ENCODE measurements around the gene DOK6. TPM values are rescaled to one million over a fixed set of nuclear protein-coding genes. Genes with fewer than 3 reads are reported as not detected.

DOK6 gene
- total and polyA plus RNA-seq, 9 of the 15 experiments (the other 6 are each of a cell fraction or from before 2014, with no cell fraction given) = not detected

DNA sequence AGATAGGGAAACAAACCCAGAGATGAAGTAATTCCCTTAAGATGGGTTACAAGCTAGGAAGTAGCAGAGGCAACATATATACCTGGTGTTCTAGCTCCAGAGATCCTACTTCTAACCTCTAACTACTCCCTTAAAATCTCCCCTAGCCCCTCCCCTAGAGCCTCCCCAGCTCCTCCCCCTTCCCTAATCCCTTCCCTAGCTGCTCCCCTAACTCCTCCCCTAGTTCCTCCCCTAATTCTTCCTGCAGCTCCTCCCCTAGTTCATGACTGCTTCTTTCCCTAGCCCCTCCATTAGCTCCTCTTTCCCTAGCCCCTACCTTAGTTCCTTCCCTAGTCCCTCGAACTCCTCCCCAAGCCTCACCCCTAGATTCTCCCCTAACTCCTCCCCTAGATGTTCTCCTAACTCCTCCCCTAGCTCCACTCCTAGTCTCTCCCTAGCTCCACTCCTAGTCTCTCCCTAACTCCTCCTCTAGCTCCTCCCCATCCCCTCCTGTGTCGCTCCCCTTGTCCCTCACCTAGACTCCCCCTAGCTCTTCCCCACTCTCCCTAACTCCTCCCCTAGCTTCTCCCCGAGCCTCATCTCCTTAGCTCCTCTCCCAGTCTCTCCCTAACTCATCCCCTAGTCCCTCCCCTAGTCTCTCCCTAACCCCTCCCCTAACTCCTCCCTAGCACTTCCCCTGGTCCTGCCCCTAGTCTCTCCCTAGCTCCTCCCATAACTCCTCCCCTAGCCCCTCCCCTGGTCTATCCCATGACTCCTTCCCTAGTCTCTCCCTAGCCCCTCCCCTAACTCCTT, 438.1 kb downstream of the DOK6 start (continued):
- TF ChIP-seq, protein P1, sequence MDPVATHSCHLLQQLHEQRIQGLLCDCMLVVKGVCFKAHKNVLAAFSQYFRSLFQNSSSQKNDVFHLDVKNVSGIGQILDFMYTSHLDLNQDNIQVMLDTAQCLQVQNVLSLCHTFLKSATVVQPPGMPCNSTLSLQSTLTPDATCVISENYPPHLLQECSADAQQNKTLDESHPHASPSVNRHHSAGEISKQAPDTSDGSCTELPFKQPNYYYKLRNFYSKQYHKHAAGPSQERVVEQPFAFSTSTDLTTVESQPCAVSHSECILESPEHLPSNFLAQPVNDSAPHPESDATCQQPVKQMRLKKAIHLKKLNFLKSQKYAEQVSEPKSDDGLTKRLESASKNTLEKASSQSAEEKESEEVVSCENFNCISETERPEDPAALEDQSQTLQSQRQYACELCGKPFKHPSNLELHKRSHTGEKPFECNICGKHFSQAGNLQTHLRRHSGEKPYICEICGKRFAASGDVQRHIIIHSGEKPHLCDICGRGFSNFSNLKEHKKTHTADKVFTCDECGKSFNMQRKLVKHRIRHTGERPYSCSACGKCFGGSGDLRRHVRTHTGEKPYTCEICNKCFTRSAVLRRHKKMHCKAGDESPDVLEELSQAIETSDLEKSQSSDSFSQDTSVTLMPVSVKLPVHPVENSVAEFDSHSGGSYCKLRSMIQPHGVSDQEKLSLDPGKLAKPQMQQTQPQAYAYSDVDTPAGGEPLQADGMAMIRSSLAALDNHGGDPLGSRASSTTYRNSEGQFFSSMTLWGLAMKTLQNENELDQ (CRISPR knock-in tag; IDR thresholded peaks at IDR 0.05; ENCODE audit: borderline replicate concordance) = no peak
- no peak for TF ChIP-seq KLF6 (CRISPR knock-in tag; IDR thresholded peaks at IDR 0.05; ENCODE audit: borderline replicate concordance)
- TF ChIP-seq ZNF584 (CRISPR knock-in tag; IDR thresholded peaks at IDR 0.05; ENCODE audit: low read depth) = no peak
- no peak for TF ChIP-seq RHOXF2B (CRISPR knock-in tag; conservative IDR thresholded peaks at IDR 0.05)
- no peak for TF ChIP-seq MTA2 (IDR thresholded peaks at IDR 0.05; ENCODE audit: low read depth)
- no peak for TF ChIP-seq ZNF143 (CRISPR knock-in tag; IDR thresholded peaks at IDR 0.05)
- TF ChIP-seq, protein P2, sequence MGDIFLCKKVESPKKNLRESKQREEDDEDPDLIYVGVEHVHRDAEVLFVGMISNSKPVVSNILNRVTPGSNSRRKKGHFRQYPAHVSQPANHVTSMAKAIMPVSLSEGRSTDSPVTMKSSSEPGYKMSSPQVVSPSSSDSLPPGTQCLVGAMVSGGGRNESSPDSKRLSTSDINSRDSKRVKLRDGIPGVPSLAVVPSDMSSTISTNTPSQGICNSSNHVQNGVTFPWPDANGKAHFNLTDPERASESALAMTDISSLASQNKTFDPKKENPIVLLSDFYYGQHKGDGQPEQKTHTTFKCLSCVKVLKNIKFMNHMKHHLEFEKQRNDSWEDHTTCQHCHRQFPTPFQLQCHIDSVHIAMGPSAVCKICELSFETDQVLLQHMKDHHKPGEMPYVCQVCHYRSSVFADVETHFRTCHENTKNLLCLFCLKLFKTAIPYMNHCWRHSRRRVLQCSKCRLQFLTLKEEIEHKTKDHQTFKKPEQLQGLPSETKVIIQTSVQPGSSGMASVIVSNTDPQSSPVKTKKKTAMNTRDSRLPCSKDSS (IDR thresholded peaks at IDR 0.05; ENCODE audit: low read depth, partially characterized antibody) = no peak
- TF ChIP-seq BRD9 (IDR thresholded peaks at IDR 0.05; ENCODE audit: low read depth, partially characterized antibody) = peak; percentile 42
- TF ChIP-seq TCF3 (CRISPR knock-in tag; IDR thresholded peaks at IDR 0.05) = no peak
- TF ChIP-seq ILK (tag; IDR thresholded peaks at IDR 0.05; ENCODE audit: borderline replicate concordance, low read depth) = no peak
- peak; percentile 97 for TF ChIP-seq OTX1 (CRISPR knock-in tag; IDR thresholded peaks at IDR 0.05)
- TF ChIP-seq NCOA2 (IDR thresholded peaks at IDR 0.05; ENCODE audit: partially characterized antibody in 2 of 2) = no peak
- TF ChIP-seq CBX3 (IDR thresholded peaks at IDR 0.05; ENCODE audit: borderline replicate concordance in 1 of 2, low read length in 2 of 2) = no peak
- TF ChIP-seq CSDE1 (IDR thresholded peaks at IDR 0.05) = no peak
- TF ChIP-seq ELF1 (tag; IDR thresholded peaks at IDR 0.05) = no peak
- TF ChIP-seq ATF7 (IDR thresholded peaks at IDR 0.05) = peak; percentile 8; the same call in 1 of the 2 replicates
- TF ChIP-seq MTF1 (CRISPR knock-in tag; IDR thresholded peaks at IDR 0.05; ENCODE audit: borderline replicate concordance) = no peak
- no peak for TF ChIP-seq ZNF431 (CRISPR knock-in tag; IDR thresholded peaks at IDR 0.05)
- no peak for TF ChIP-seq ZNF57 (CRISPR knock-in tag; IDR thresholded peaks at IDR 0.05)
- no peak for TF ChIP-seq BMI1 (IDR thresholded peaks at IDR 0.05; ENCODE audit: low read length)
- no peak for TF ChIP-seq KLF16 (IDR thresholded peaks at IDR 0.05)
- no peak for TF ChIP-seq ZNF311 (CRISPR knock-in tag; IDR thresholded peaks at IDR 0.05)
- TF ChIP-seq KDM2B (CRISPR knock-in tag; IDR thresholded peaks at IDR 0.05) = no peak
- TF ChIP-seq ILF3 (IDR thresholded peaks at IDR 0.05; ENCODE audit: borderline replicate concordance) = no peak
- no peak for TF ChIP-seq EP300 (IDR thresholded peaks at IDR 0.05; ENCODE audit: low read length)
- TF ChIP-seq CBX2 (IDR thresholded peaks at IDR 0.05; ENCODE audit: insufficient read depth, low read length, poor library complexity, severe bottlenecking) = no peak
- no peak for TF ChIP-seq TAF1 (IDR thresholded peaks at IDR 0.05; ENCODE audit: control insufficient read depth, extremely low read depth, insufficient read depth, low read length, severe bottlenecking)
